Heart left ventricle (tissue), 16 donors: ENCODE measurements around the gene MICAL2. TPM values are rescaled to one million over a fixed set of nuclear protein-coding genes. Genes with fewer than 3 reads are reported as not detected.
A peak's percentile ranks its signal among the peaks of the same experiment; 100 is the strongest.

ENCODE experiments used
- ATAC-seq, 4 donors: fragments of 200-7000 bp; cut with Tn5 transposase; one replicate each; pipeline ENCODE4 v1.9.1; 2020 to 2022; ENCODE audit warnings: moderate library complexity in 4 of 4, mild to moderate bottlenecking in 3 of 4, moderate number of reproducible peaks in 1 of 4
- DNase-seq, 5 donors: peaks; one replicate each; pipeline ENCODE4 v3.0.0-alpha.2; 2020
- H3K27ac ChIP-seq, 12 donors: fragments of 200-600 bp; sonication (generic) in 4 of 12; one replicate each; pipeline versions ENCODE4 v1.5.0 to v1.8.0; 2016 to 2022; ENCODE audit warnings: mild to moderate bottlenecking in 2 of 12
- H3K27me3 ChIP-seq, 9 donors: fragments of 200-600 bp; sonication (generic) in 2 of 9; one replicate each; pipeline versions ENCODE4 v1.5.1 to v1.8.0; 2016 to 2022; ENCODE audit warnings: mild to moderate bottlenecking in 3 of 9
- H3K36me3 ChIP-seq, 9 donors: fragments of 200-600 bp; sonication (generic) in 2 of 9; one replicate each; pipeline versions ENCODE4 v1.5.0 to v1.8.0; 2018 to 2022; ENCODE audit warnings: mild to moderate bottlenecking in 2 of 9
- H3K4me1 ChIP-seq, 12 donors: fragments of 200-600 bp; sonication (generic) in 4 of 12; one replicate each; pipeline versions ENCODE4 v1.5.0 to v1.8.0; 2016 to 2022; ENCODE audit warnings: mild to moderate bottlenecking in 3 of 12
- H3K4me3 ChIP-seq, 12 donors: fragments of 200-600 bp; sonication (generic) in 4 of 12; one replicate each; pipeline versions ENCODE4 v1.5.0 to v1.8.0; 2017 to 2022; ENCODE audit warnings: mild to moderate bottlenecking in 9 of 12, moderate library complexity in 4 of 12
- H3K9me3 ChIP-seq, 12 donors: fragments of 200-600 bp; sonication (generic) in 4 of 12; one replicate each; pipeline versions ENCODE4 v1.5.0 to v1.8.0; 2016 to 2022; ENCODE audit warnings: mild to moderate bottlenecking in 1 of 12
- CTCF ChIP-seq, 12 donors: fragments of 200-600 bp; sonication (generic) in 4 of 12; IDR thresholded peaks; one replicate each; pipeline versions ENCODE4 v1.5.0 to v1.8.0; 2018 to 2022; ENCODE audit warnings: antibody characterized with exemption in 12 of 12, mild to moderate bottlenecking in 5 of 12
- POLR2A ChIP-seq, 2 donors: fragments of 450-650 bp; IDR thresholded peaks; one replicate each; pipeline ENCODE4 v1.6.1; 2017; ENCODE audit warnings: antibody characterized with exemption in 2 of 2, mild to moderate bottlenecking in 2 of 2, moderate library complexity in 2 of 2
- WGBS, 4 donors: extraction: QIAGEN DNeasy Blood & Tissue Kit in 2 of 4; methylation state at CpG; one replicate each; pipeline versions ENCODE4 v1.1.5 to v1.1.7; 2013 to 2018; 5-methylcytosine and 5-hydroxymethylcytosine counted together
- intact Hi-C, 10 donors: fragments of 100-400 bp; cut with DNase I; formaldehyde crosslinking; loops; one replicate each; pipeline versions ENCODE4 v1.11.1 to v1.14.2; 2022
- polyA plus RNA-seq, 2 donors: library from polyadenylated mRNA; stranded (reverse); fragments of 200-250 nt; gene quantifications; one replicate each; pipeline ENCODE4 v1.2.3, GENCODE V29; 2013
- total RNA-seq, 9 donors: library from RNA; depleted of rRNA in 2 of 9; stranded (reverse); fragments of >200 nt in 2 of 9; fragmentation: NEBNext Ultra II Directional in 3 of 9; extraction: Animal tissue kit (Norgen Biotek cat#: 25700) in 3 of 9; gene quantifications; one replicate each; pipeline versions ENCODE4 v1.1.0 to v1.2.4, GENCODE V29; 2016 to 2023
- donor health status: ischemic (EF 13 %, LVEDD 7.1; RV severe dilation, severe dysfunction).
- donor health status: healthy with polysubstance abuse.
- donor health status: DM: no; HTN: yes; CAD: no.
- donor health status: DM: no; HTN: no; CAD: no.
- donor health status: ischemic (EF 25% LVEDD 6.9; RV normal size, moderate dysfunction).
- donor health status: ischemic (EF 25% LVEDD 5.7; RV mildly dilated, moderate dysfunction).
- donor health status: healthy.
- donor health status: DM: yes; HTN: yes; CAD: no.
- donor health status: ischemic (EF 35%, LVEDD 5.7; RV mildly dilated, moderate dysfunction).
- donor health status: nonischemic (EF 11% LVEDD 7.7; RV severe dilation, severe dysfunction).
- donor health status: DM: yes; HTN: yes; CAD: no.
- donor health status: PGD.
- donor health status: ischemic (EF 29% LVEDD 5.4; RV normal size, mild dysfunction).
- donor health status: nonischemic (EF 23%, LVEDD 6.1; RV moderate dilation, normal function).

Gene MICAL2
- total and polyA plus RNA-seq, 11 donors = 37.6 to 110 (median 86.4) TPM

GRCh38 chr11:12117611-12118010 is 7.2 kb downstream of the MICAL2 start:
- ATAC-seq = no peak
- Histone ChIP-seq H3K4me3 (no peak overlapping the region), H3K27ac (peak overlapping the region in 7 of 12 donors; percentile 2 to 81 (median 21)), H3K27me3 (no peaks in the 10 kb centered on the region), H3K9me3 (no peaks in the 10 kb centered on the region), H3K4me1 (peaks cover 3 to 84% (median 71%) of the 10 kb centered on the region in 12 donors), H3K36me3 (peaks cover 0 to 6% (median 0%) of the 10 kb centered on the region in 9 donors)
- TF ChIP-seq POLR2A (IDR thresholded peaks at IDR 0.05) (no peak), CTCF (IDR thresholded peaks at IDR 0.05) (no peak)
- no peak for DNase-seq
- WGBS, 4 donors = 58 to 92% (median 67%) methylated on average over 2 of the region's 2 CpGs
- intact Hi-C loops = loop anchor here in 2 of 10 donors (5.0 to 10.0 kb wide), 2 partner anchors 45 to 117 kb away; no protein-coding TSS in a partner anchor

GRCh38 chr11:12118949-12119348 is 8.6 kb downstream of the MICAL2 start:
- Histone ChIP-seq H3K4me3 (no peak overlapping the region), H3K36me3 (peaks cover 0 to 6% (median 0%) of the 10 kb centered on the region in 9 donors), H3K9me3 (no peaks in the 10 kb centered on the region), H3K4me1 (peaks cover 3 to 84% (median 64%) of the 10 kb centered on the region in 12 donors), H3K27me3 (no peaks in the 10 kb centered on the region), H3K27ac (peak overlapping the region in 10 of 12 donors; percentile 1 to 81 (median 30))
- TF ChIP-seq CTCF (IDR thresholded peaks at IDR 0.05) (peak in 2 of 12 donors; percentile 6 to 22), POLR2A (IDR thresholded peaks at IDR 0.05) (no peak)
- DNase-seq (no peak), ATAC-seq (peak in 3 of 4 donors; percentile 9 to 25 (median 23))
- intact Hi-C loops = loop anchor here in 2 of 10 donors (5.0 to 10.0 kb wide), 2 partner anchors 43 to 116 kb away; no protein-coding TSS in a partner anchor
- WGBS, 4 donors = 21 to 35% (median 29%) methylated on average over 4 of the region's 4 CpGs

- intact Hi-C loops = loop anchor here in 2 of 10 donors (5.0 to 10.0 kb wide), 2 partner anchors 43 to 115 kb away; no protein-coding TSS in a partner anchor
- Histone ChIP-seq H3K4me3 (no peak overlapping the region), H3K27me3 (no peaks in the 10 kb centered on the region), H3K4me1 (peaks cover 3 to 84% (median 64%) of the 10 kb centered on the region in 12 donors), H3K36me3 (peaks cover 0 to 6% (median 0%) of the 10 kb centered on the region in 9 donors), H3K9me3 (no peaks in the 10 kb centered on the region), H3K27ac (peak overlapping the region in 8 of 12 donors; percentile 1 to 81 (median 33))
- ATAC-seq = no peak
- TF ChIP-seq CTCF (IDR thresholded peaks at IDR 0.05) (no peak), POLR2A (IDR thresholded peaks at IDR 0.05) (no peak)
- no peak for DNase-seq
- 84 to 100% (median 90%) methylated on average over 5 of the region's 5 CpGs for WGBS, 4 donors
These were observed 9.1 kb downstream of the MICAL2 start for GRCh38 chr11:12119502-12119901.

GRCh38 chr11:12120031-12121008 is 9.9 kb downstream of the MICAL2 start:
- intact Hi-C loops = no loop called here
- WGBS, 4 donors = 74 to 89% (median 81%) methylated on average over 9 of the region's 9 CpGs

More at GRCh38 chr11:12120031-12121008, 9.9 kb downstream of the MICAL2 start:
- no peak overlapping the region for H3K4me3 ChIP-seq
- peaks cover 3 to 86% (median 64%) of the 10 kb centered on the region in 12 donors for H3K4me1 ChIP-seq
- H3K9me3 ChIP-seq = no peaks in the 10 kb centered on the region
- TF ChIP-seq POLR2A (IDR thresholded peaks at IDR 0.05) (no peak), CTCF (IDR thresholded peaks at IDR 0.05) (no peak)
- ATAC-seq (no peak), DNase-seq (no peak)
- H3K36me3 ChIP-seq = peaks cover 0 to 6% (median 0%) of the 10 kb centered on the region in 9 donors
- H3K27me3 ChIP-seq = no peaks in the 10 kb centered on the region
- peak overlapping the region in 6 of 12 donors; percentile 1 to 81 (median 16) for H3K27ac ChIP-seq
